Measurements from ENCODE around the gene PRDM16.

DNA sequence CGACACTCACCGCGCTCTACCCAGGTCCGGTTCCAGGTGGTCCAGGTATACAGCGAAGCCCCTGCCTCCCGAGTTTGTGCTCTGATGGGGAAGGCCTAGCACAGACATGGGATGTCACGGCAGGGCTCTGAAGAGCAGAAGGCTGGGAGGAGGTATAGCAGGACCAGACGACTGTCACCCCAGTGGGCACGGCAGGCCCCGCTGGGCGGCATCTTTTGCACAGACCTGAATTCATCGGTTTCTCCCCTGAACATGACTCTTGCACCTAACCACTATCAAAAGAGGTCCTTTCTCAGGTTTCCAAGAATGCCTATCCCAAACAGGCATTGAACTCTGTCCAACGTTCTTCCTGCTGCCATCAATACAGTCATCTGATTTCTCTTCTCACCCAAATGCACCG, 416.0 kb downstream of the PRDM16 start:
- TF ChIP-seq, protein P1, sequence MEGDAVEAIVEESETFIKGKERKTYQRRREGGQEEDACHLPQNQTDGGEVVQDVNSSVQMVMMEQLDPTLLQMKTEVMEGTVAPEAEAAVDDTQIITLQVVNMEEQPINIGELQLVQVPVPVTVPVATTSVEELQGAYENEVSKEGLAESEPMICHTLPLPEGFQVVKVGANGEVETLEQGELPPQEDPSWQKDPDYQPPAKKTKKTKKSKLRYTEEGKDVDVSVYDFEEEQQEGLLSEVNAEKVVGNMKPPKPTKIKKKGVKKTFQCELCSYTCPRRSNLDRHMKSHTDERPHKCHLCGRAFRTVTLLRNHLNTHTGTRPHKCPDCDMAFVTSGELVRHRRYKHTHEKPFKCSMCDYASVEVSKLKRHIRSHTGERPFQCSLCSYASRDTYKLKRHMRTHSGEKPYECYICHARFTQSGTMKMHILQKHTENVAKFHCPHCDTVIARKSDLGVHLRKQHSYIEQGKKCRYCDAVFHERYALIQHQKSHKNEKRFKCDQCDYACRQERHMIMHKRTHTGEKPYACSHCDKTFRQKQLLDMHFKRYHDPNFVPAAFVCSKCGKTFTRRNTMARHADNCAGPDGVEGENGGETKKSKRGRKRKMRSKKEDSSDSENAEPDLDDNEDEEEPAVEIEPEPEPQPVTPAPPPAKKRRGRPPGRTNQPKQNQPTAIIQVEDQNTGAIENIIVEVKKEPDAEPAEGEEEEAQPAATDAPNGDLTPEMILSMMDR (IDR thresholded peaks at IDR 0.05) = no peak
- TF ChIP-seq POLR2A (IDR thresholded peaks at IDR 0.05) = no peak

All from thyroid gland (tissue), 4 donors.